Fibroblast of gingiva (primary cell): Measurements from ENCODE around the gene KIF18A.
"Not testable (repeated sequence)": the region's sequence is repeated elsewhere in the genome, so short reads cannot be mapped to it uniquely, and the experiment has no call there.

ENCODE experiments used
- DNase-seq: peaks from one replicate; pipeline ENCODE4 v3.0.0-alpha.2; 2011; ENCODE audit warnings: low read depth

Gene KIF18A

DNA sequence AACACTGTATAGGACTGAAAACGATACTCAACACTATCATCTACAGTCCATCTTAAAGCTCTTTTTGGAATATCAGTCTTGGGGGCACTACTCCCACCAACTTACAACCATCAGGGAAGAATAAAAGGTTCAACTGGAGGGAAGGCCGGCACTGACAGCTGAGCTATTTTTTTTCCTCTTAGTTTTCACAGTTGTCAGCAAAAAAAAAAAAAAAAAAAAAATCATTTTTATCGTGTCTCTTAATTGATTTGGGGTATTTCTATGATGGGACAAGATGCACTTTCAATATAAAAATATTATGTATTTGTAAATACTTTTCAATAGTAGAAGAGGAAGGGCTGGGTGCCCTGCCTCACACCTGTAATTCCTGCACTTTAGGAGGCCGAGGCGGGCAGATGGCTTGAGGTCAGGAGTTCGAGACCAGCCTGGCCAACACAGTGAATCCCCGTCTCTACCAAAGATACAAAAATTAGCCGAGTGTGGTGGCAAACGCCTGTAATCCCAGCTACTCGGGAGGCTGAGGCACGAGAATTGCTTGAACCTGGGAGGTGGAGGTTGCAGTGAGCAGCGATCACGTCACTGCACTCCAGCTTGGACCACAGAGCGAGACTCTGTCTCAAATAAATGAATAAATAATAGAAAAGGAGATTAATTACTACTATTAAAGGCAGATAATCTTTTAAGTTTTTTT, 1.5 kb downstream of the KIF18A start:
- DNase-seq = no peak

DNA sequence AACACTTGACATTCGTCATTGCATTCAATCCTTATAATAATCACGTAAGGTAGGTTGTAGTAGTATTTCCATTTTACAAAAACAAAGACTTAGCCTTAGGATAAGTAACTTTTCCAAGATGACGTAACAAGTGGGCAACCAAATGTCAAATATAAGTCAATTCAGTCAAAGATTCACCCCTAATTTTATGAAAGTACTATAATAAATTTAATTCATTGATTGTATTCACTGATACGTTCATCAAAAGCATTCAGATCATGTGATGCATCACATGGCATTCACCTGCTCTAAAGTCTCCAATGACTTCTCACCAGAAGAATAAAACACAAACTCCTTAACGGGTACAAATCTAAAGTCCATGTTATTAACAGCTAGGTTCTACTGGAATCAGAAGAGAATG, 2.1 kb downstream of the KIF18A start:
- DNase-seq = no peak

DNA sequence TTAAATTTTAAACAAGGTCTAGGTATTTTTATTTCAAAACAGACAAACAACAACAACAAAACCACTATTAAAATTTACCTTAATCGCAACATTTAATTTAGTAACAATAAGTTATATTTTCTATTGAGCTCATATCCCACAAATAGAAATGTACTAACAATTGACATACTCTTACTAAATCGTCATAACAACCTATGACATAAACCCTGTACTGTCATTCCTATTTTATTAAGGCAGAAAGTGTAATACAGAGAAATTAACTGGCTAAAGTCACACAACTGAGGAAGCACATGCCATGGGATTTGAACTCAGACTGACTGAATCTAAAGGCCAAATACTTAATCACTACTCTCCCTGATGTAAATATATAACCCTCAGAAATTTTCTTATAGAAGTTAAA, 3.0 kb downstream of the KIF18A start:
- DNase-seq = no peak

DNA sequence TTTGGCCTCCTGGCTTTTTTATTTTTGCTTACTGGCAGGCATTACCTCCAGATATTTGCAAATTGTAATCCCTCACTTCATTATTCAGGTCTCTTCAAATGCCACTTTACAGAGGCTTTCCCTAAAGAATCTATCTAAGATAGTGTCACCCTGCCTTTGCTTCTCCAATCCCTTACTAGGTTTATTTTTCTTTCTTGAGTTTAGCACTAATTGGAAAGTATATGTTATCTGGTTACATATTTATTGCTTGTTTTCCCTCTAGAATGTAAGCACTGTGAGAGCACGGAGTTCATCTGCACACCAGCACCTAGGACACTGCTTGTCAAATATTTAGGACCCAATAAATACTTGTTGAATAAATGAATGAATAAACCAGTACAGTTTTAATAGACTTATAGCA, 3.5 kb downstream of the KIF18A start:
- no peak for DNase-seq

DNA sequence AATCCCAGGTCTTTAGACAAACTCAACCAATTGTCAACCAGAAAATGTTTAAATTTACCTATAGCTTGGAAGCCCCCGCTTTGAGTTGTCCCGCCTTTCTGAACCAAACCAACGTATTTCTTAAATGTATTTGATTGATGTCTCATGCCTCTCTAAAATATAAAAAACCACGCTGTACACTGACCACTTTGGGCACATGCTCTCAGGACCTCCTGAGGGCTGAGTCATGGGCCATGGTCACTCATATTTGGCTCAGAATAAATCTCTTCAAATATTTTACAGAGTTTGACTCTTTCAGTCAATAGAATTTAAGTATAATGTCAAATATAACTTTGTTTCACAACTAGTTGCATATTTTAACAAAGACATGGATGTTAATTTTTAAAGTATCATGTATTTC, 5.7 kb downstream of the KIF18A start:
- DNase-seq = not testable (repeated sequence)

DNA sequence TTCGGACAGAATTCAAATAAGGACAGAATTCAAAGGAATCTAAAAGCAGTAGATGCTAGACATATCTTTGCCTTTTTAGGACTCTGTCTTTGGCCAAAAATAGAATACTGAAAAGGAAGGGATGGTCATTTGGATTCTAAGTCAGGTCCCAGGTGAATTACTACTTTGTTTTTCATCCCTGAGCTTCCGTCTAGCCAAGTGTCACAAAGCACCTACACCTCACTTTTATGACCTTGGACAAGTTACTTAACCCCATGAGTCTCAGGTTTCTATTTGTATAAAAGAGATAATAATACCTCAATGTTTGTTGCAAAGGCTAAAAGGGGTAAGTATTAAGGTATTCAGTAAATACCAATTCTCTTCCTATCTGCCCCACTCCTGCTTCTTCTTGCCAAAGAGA, 7.3 kb downstream of the KIF18A start:
- no peak for DNase-seq

DNA sequence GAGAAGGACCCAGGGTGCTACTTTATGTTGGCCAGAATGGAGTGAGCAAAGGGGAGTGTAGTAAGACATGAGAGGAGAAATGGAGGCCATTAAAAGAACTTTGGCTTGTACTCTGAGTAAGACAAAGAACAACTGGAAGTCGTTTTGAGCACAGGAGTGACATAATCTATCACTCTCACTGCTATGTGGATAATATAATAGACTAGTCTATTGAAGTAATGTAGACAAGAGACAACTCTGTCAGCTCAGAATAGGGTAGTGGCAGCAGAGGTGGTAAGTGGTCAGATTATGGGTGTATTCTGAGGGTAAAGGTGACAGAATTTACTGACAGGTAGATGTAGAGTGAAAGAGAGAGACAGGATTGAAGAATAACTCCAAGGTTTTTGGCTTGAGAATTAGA, 8.2 kb downstream of the KIF18A start:
- no peak for DNase-seq

DNA sequence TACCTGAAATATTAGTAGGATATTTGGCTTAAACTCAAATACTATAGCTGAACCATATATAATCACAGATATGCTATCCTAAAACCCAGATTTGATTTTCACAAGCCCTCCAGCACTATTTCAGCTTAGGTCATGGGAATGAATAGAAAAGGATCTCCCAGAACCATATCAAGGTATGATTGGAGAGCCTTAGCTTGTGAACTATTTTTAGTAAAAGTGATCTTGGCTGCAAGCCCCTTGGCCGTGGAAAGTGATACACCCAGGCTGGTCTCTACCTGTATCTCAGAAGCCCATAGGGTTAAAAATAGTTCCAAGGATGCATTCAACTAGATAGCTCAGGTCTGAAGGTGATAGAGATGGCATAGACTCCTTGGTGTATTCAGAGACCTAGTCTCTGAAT, 9.7 kb downstream of the KIF18A start:
- DNase-seq = no peak

DNA sequence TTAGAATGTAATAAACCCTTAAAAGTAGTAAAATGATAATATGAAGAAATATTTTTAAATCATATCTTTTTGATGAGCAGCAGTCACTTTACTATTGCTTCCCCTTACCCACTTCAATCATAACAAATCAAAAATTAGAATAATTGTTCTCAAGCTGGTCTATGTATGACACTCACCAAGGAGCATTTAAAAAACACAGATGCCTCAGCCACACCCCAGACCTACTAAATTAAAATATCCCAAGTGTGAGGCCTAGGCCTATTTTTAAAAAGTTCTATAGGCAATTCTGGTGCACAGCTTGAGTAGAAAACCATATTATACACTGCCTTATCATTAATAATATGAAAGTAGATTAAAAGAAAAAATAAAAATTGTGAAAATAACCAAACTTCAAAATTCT, 15.2 kb downstream of the KIF18A start:
- no peak for DNase-seq

DNA sequence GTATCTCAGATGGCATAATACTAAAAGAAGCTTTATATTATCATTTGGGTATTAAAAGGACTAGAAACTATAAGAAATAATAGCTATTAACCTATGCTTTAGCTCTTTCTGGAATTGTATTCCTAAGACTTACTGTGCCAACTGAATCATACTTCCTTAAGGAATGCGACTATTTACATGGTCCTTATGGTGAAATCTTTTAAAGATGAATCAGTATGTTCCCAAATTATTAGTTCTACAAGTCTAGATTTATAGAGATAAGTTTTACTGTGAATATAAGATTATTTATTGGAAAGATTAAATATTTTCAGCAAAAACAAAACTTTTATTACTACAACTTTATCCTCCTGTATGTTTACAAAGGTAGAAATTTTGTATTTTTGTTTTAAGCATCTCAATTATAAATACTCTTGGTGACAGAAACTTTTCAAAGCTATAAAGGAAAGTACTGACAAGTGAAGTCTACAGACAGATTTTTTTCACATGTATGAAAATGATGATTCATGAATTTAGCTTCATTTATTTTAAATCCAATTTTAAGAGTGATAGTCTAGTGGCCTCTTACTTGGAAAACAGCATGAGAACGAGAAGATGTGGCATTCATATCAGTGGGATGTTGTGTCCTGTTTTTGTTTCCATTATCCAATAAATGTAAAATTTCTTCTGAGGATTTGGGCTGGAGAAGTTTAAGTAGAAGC, 17.8 kb downstream of the KIF18A start:
- peak; percentile 40 for DNase-seq

DNA sequence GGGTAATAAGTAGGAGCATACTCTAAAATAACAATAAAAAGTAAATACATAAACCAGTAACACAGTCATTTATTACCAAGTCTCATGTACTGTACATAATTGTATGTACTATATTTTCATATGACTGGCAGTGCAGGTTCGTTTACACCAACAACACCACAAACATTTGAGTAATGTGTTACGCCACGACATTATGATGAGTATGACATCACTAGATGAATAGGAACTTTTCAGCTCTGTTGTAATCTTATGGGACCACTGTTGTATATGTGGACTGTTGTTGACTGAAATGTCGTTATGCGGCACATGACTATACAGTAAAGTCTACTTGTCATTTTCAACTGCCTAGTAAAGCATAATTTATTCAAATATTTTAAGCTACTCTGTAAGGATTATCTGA, 18.6 kb downstream of the KIF18A start:
- DNase-seq = peak; percentile 51

DNA sequence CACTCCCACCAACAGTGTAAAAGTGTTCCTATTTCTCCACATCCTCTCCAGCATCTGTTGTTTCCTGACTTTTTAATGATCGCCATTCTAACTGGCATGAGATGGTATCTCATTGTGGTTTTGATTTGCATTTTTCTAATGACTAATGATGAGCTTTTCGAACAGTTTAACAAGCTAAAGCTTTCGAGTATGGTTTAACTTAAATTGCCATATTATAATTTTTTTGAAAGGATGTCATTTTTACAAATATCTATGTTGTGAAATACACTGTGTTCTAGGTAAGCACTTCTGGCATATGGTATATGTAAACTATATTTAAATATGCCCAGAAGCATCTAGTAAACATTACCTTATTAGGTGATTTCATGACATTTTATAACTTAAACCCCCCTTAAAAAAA, 20.3 kb downstream of the KIF18A start:
- DNase-seq = not testable (repeated sequence)

DNA sequence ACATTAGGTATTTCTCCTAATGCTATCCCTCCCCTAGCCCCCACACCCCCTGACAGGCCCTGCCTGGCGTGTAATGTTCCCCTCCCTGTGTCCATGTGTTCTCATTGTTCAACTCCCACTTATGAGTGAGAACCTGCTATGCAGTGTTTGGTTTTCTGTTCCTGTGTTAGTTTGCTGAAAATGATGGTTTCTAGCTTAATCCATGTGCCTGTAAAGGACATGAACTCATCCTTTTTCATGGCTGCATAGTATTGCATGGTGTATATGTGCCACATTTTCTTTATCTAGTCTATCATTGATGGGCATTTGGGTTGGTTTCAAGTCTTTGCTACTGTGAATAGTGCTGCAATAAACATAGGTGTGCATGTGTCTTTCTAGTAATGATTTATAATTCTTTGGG, 20.8 kb downstream of the KIF18A start:
- DNase-seq = not testable (repeated sequence)

DNA sequence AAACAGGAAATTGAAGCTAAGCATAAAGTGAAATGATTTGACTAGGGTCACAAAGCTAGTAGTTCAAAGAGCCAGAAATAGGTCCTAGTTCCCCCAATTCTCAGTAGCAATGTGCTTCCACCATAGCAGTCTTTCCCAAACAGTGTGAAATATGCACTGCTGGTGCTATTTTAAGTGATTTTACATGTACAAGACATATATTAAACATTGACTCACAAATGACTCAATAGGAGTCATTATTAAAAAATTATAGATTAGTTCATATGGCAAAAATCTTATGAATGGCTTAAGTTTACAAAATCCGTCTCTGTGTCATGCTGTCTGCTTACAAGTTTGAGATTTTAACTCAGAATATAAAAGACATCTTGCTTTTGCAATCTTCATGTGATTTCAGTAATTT, 21.4 kb downstream of the KIF18A start:
- DNase-seq = peak; percentile 56

DNA sequence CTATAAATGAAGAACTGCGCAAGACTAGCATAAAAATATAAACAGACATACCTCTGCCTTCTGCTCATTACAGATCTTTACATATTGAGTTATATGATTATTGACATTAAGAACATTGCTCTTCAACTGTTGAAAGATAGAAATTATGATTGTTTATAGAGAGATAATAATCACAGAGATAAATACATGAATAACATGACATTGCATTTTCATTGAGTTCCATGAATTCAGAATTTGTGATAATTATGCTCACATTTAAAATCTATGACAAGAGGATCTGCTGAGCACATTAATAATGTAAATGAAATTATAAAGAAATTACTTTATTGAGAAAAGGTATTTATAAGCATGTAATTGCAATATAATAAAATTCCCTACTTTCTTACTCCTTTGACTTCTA, 24.8 kb downstream of the KIF18A start:
- DNase-seq = no peak

DNA sequence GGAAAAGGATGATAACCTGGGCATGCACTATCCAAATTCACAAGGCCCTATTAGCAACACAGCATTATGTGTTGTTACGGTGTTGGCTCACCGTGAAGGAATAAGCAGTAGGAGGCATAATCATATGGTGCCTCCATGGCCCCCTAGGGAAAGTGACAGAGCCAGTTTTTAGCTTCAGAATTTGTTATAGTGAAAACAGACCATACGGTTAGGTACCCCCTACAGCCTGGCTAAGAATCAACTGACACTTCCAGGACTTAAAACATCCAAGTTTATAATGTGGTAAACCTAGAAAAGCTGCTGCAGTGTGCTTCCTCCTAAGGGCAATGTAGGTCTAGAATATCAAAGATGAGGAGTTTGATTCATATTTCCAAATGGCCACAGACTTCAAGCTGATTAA, 30.4 kb downstream of the KIF18A start:
- DNase-seq = no peak

DNA sequence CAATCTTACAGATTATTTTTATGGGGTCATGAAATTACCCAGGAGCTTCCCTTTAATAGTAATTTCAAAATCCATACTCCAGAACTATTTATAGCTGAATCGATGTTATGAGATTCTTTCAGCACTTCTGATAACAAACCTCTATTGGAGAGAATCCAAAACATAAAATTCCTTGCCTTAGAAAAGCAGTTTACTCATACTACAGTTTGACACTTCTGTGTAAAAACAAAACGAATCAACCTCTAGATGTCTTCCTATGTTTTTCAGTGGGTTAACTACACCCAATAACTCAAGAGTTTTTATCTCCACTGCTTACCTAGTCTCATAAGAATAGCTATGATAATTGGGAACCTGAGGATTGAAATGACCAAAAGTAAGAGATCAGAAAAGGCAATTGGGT, 35.6 kb downstream of the KIF18A start:
- DNase-seq = no peak

DNA sequence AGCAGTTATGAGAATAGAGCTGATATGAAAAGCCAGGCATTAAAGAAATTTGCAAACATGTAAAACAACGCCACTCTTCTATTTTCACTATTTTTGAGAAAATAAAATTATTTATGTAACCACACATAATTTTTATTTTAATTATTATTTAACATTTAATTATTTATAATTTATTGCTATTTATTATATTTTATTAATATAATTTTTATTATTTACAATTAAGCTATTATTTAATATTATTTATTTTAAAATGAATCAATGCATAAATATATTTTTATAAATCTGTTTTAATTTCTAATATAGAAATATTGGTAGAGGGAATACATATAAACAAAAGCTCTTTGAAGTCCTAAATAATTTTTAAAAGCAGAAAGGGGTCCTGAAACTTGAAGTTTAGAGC, 36.7 kb downstream of the KIF18A start:
- DNase-seq = no peak

DNA sequence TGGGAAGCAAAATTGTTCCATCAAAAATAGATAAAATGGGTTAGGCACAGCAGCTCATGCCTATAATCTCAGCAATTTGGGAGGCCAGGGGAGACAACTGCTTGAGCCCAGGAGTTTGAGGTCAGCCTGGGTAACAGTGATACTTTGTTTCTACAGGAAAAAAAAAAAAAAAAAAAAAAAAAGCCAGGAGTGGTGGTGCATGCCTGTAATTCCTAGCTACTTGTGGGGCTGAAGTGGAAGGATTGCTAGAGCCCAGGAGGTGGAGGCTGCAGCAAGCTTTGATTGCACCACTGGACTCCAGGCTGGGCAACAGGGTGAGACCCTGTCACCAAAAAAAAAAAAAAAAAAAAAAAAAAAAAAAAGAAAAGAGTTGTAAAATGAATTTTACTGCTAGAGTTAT, 49.6 kb downstream of the KIF18A start:
- DNase-seq = peak; percentile 35

DNA sequence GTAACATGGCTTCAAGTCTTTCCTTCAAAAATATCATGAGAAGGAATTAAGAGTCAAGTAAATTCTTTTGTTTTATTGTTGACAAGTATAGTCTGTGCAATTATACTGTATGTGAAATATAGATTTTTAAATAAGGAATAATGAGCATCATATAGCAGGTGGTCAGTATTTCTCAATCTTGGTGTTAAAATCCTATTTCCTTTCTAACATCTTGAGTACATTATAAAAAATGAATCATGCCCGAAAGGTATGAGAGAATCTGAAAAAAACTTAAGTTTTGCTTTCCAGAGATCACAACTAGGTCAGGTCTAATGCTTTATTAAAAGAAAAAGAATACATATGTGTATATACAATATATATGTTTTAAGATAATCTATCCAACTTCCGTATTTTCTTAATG, 53.1 kb downstream of the KIF18A start:
- DNase-seq = no peak

DNA sequence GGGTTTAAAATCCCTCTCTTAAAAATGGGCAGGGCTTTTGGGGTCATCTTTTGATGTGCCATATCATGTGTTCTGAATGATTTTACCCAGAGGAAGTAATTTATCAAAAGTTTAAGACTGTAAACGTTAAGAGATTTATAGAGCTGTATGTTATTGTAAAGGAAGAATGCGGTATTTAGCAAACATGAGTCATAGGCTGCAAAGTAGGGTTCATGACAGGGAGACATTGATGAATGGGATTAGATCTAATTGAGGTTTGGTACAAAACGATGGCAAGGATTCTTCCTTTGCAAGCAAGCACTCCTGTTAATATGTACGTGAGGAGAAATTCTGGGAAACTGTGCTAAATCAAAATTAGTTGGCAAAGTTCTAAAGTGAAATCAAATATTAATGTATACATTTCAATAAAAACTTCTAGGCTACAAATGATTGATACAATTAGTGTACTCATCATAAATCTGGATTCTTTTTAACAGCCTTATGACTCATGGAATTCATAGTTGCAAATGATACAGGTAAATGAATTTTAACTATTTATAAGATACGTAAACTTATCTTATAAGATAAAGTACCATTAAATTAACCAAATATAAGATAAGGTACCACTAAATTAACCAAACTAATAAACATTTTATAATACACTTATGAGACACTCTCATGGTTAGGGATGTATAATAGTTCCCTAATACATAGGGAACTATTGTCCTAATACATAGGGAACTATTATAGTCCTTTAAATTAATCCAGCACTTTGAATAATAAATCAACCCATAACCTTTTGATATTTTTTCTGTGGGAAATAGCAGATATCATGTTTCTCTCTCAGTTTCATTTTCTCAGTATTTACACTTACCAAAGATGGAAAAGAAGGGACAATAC, 58.4 kb downstream of the KIF18A start:
- no peak for DNase-seq

DNA sequence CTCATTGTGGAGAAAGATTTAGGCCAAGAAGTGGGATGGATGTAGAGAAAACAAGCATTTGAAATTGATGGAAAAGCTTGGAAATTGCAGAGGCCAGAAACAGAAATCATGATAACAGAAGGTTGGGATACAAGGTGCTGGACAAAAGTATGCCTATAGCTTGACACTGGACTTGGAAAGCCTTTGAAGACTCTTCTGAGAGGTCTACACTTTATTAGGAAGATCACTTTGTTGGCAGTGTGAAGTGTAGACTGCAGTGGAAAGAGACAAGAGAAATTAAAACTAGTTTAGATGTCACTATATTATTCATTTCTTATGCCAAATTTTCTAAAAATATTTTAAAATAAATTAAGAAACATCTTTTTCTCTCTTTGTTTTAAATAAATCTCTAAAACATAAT, 59.1 kb downstream of the KIF18A start:
- DNase-seq = no peak
